ENCODE results near the gene FOXRED1. TPM values are rescaled to one million over a fixed set of nuclear protein-coding genes. Genes with fewer than 3 reads are reported as not detected.

FOXRED1 gene
- total RNA-seq, 6 donors from 2014 or later, result 10.9 to 20.7 (median 17.8) TPM

- Histone ChIP-seq H3K4me3 (no peak overlapping the region), H3K27ac (peak overlapping the region; percentile 13 to 98 (median 42)), H3K36me3 (peaks cover 0 to 20% (median 13%) of the 10 kb centered on the region in 4 donors), H3K9me3 (no peaks in the 10 kb centered on the region), H3K27me3 (no peaks in the 10 kb centered on the region), H3K4me1 (peaks cover 26 to 48% (median 37%) of the 10 kb centered on the region in 4 donors)
- DNase-seq, result peak in 1 of 2 donors; percentile 67
- TF ChIP-seq POLR2A (IDR thresholded peaks at IDR 0.05) (no peak), POLR2AphosphoS5 (IDR thresholded peaks at IDR 0.05) (peak; percentile 12 to 39)
- ATAC-seq (ENCODE audit: low FRiP score in 2 of 2), result no peak
- WGBS, 2 donors, result 30 to 33% methylated on average over 5 of the region's 5 CpGs
Observed at GRCh38 chr11:126280595-126280994, 11.6 kb downstream of the FOXRED1 start.

- no peak for TF ChIP-seq EP300 (IDR thresholded peaks at IDR 0.05)
- peak in 1 of 2 donors; percentile 43 for TF ChIP-seq POLR2AphosphoS5 (IDR thresholded peaks at IDR 0.05)
- H3K27ac ChIP-seq, result peak overlapping the region in 3 of 4 donors; percentile 13 to 98 (median 19)
- H3K9me3 ChIP-seq, result no peaks in the 10 kb centered on the region
- DNase-seq (peak in 1 of 2 donors; percentile 78), ATAC-seq (ENCODE audit: low FRiP score in 2 of 2) (peak in 1 of 2 donors; percentile 47)
- H3K27me3 ChIP-seq, result no peaks in the 10 kb centered on the region
- H3K4me3 ChIP-seq, result no peak overlapping the region
- WGBS, 2 donors, result 59 to 61% methylated on average over 6 of the region's 6 CpGs
- H3K36me3 ChIP-seq, result peaks cover 0 to 13% (median 9%) of the 10 kb centered on the region in 4 donors
- H3K4me1 ChIP-seq, result peaks cover 26 to 48% (median 37%) of the 10 kb centered on the region in 4 donors
Observed at GRCh38 chr11:126281245-126281644, 12.3 kb downstream of the FOXRED1 start.

- H3K27me3 ChIP-seq, result no peaks in the 10 kb centered on the region
- H3K36me3 ChIP-seq, result peaks cover 0 to 11% (median 8%) of the 10 kb centered on the region in 4 donors
- ATAC-seq (ENCODE audit: low FRiP score in 2 of 2), result no peak
- H3K9me3 ChIP-seq, result no peaks in the 10 kb centered on the region
- no peak for TF ChIP-seq CTCF (IDR thresholded peaks at IDR 0.05)
- TF ChIP-seq EP300 (IDR thresholded peaks at IDR 0.05), result no peak
- TF ChIP-seq POLR2A (IDR thresholded peaks at IDR 0.05), result no peak
- no peak for TF ChIP-seq POLR2AphosphoS5 (IDR thresholded peaks at IDR 0.05)
- H3K27ac ChIP-seq, result peak overlapping the region in 3 of 4 donors; percentile 89 to 98 (median 94)
- H3K4me3 ChIP-seq, result peak overlapping the region in 2 of 4 donors; percentile 64 to 82
- DNase-seq, result no peak
- peaks cover 26 to 48% (median 37%) of the 10 kb centered on the region in 4 donors for H3K4me1 ChIP-seq
- WGBS, 2 donors, result 80 to 82% methylated on average over 10 of the region's 10 CpGs
Observed at GRCh38 chr11:126281666-126282175, 12.8 kb downstream of the FOXRED1 start.

GRCh38 chr11:126282361-126282735 is 13.4 kb downstream of the FOXRED1 start:
- Histone ChIP-seq H3K27me3 (no peaks in the 10 kb centered on the region), H3K9me3 (no peaks in the 10 kb centered on the region), H3K27ac (peak overlapping the region; percentile 89 to 98 (median 92)), H3K4me3 (peak overlapping the region; percentile 53 to 82 (median 70)), H3K4me1 (peaks cover 26 to 48% (median 37%) of the 10 kb centered on the region in 4 donors), H3K36me3 (peaks cover 0 to 4% (median 2%) of the 10 kb centered on the region in 4 donors)
- TF ChIP-seq EP300 (IDR thresholded peaks at IDR 0.05) (no peak), CTCF (IDR thresholded peaks at IDR 0.05) (no peak), POLR2A (IDR thresholded peaks at IDR 0.05) (no peak), POLR2AphosphoS5 (IDR thresholded peaks at IDR 0.05) (no peak)
- WGBS, 2 donors, result 1 to 5% methylated on average over 15 of the region's 15 CpGs
- ATAC-seq (ENCODE audit: low FRiP score in 2 of 2) (peak; percentile 6 to 90), DNase-seq (peak; percentile 43 to 87)

GRCh38 chr11:126282736-126283591 is 14.0 kb downstream of the FOXRED1 start, which contains the start of gene TIRAP:
TSS of gene TIRAP (plus strand) at chr11:126283093. CDS start at chr11:126290895, 7,802 bp downstream.
- H3K9me3 ChIP-seq, result no peaks in the 10 kb centered on the region
- ATAC-seq (ENCODE audit: low FRiP score in 2 of 2), result peak; percentile 81 to 94
- H3K4me3 ChIP-seq, result peak within 1 kb of the TSS; percentile 53 to 82 (median 70)
- TF ChIP-seq EP300 (IDR thresholded peaks at IDR 0.05) (no peak), CTCF (IDR thresholded peaks at IDR 0.05) (peak in 5 of 6 experiments; percentile 20 to 71 (median 55)), POLR2AphosphoS5 (IDR thresholded peaks at IDR 0.05) (peak in 1 of 2 donors; percentile 53), POLR2A (IDR thresholded peaks at IDR 0.05) (peak in 2 of 4 donors; percentile 68 to 71)
- peak within 1 kb of the TSS; percentile 89 to 98 (median 92) for H3K27ac ChIP-seq
- no peaks in the 10 kb centered on the region for H3K27me3 ChIP-seq
- no peaks in the 10 kb centered on the region for H3K36me3 ChIP-seq
- 0 to 3% methylated on average over 8 to 59 of the region's 82 CpGs for WGBS, 2 donors
- H3K4me1 ChIP-seq, result peaks cover 26 to 48% (median 37%) of the 10 kb centered on the region in 4 donors
- peak; percentile 74 to 94 for DNase-seq

Measured in upper lobe of left lung (tissue), 6 donors.